Smooth muscle cell (in vitro differentiated cells): Measurements from ENCODE around the gene RELA. TPM values are rescaled to one million over a fixed set of nuclear protein-coding genes. Genes with fewer than 3 reads are reported as not detected.

Source experiments
- DNase-seq: peaks from one replicate; lab custom pipeline; 2025; ENCODE audit not compliant: unreplicated experiment; lab: John Stamatoyannopoulos, UW
- H2AFZ ChIP-seq: fragments of 200-600 bp; sonication (generic); 2 replicates; pipeline ENCODE4 v1.6.0; 2016; ENCODE audit warnings: antibody characterized with exemption, low read depth, mild to moderate bottlenecking
- H3F3A ChIP-seq: fragments of 200-600 bp; sonication (generic); 2 replicates; pipeline ENCODE4 v1.6.0; 2017; ENCODE audit warnings: antibody characterized with exemption, low read depth
- H3K27ac ChIP-seq: fragments of 200-600 bp; sonication (generic); 2 replicates; pipeline ENCODE4 v1.5.1; 2016; ENCODE audit warnings: low read depth, mild to moderate bottlenecking
- H3K27me3 ChIP-seq: fragments of 200-600 bp; sonication (generic); 2 replicates; pipeline ENCODE4 v1.6.1; 2016; ENCODE audit warnings: low read depth, mild to moderate bottlenecking
- H3K36me3 ChIP-seq: fragments of 200-600 bp; sonication (generic); 2 replicates; pipeline ENCODE4 v1.5.1; 2016; ENCODE audit warnings: low read depth
- H3K4me1 ChIP-seq: fragments of 200-600 bp; sonication (generic); 2 replicates; pipeline ENCODE4 v1.5.1; 2016; ENCODE audit warnings: low read depth
- H3K4me2 ChIP-seq: fragments of 200-600 bp; sonication (generic); 2 replicates; pipeline ENCODE4 v1.6.0; 2016; ENCODE audit warnings: mild to moderate bottlenecking
- H3K4me3 ChIP-seq: fragments of 200-600 bp; sonication (generic); 2 replicates; pipeline ENCODE4 v1.5.1; 2016; ENCODE audit warnings: mild to moderate bottlenecking
- H3K79me2 ChIP-seq: fragments of 200-600 bp; sonication (generic); 2 replicates; pipeline ENCODE4 v1.6.0; 2016; ENCODE audit warnings: low read depth, mild to moderate bottlenecking
- H3K9ac ChIP-seq: fragments of 200-600 bp; sonication (generic); 2 replicates; pipeline ENCODE4 v1.6.0; 2016; ENCODE audit warnings: low read depth
- H3K9me3 ChIP-seq: fragments of 200-600 bp; sonication (generic); replicated peaks from 2 replicates; pipeline ENCODE4 v1.5.1; 2016; ENCODE audit warnings: low read depth
- H4K20me1 ChIP-seq: fragments of 200-600 bp; sonication (generic); 2 replicates; pipeline ENCODE4 v1.6.0; 2016; ENCODE audit warnings: low read depth
- CTCF ChIP-seq: fragments of 200-600 bp; sonication (generic); IDR thresholded peaks from 2 replicates; pipeline ENCODE4 v1.5.1; 2017; ENCODE audit warnings: borderline replicate concordance, mild to moderate bottlenecking, antibody characterized with exemption; ENCODE audit not compliant: insufficient read depth, poor library complexity, severe bottlenecking
- WGBS: methylation state at CpG from one replicate; pipeline ENCODE4 v1.1.7; 2016; ENCODE audit warnings: low lambda C conversion rate; 5-methylcytosine and 5-hydroxymethylcytosine counted together
- polyA plus RNA-seq: library from polyadenylated mRNA; unstranded; fragments of >200 nt; fragmentation: Nextera tagmentation; extraction: Ambion mirVana; gene quantifications from 2 replicates; pipeline ENCODE4 v1.2.1, GENCODE V29; 2016
- total RNA-seq: library from RNA; depleted of rRNA; stranded (reverse); fragments of >200 nt; gene quantifications from 2 replicates; pipeline ENCODE4 v1.2.3, GENCODE V29; 2014

RELA gene
- total RNA-seq (41.7 and 48.1 TPM in 2 replicates), polyA plus RNA-seq (82.8 and 98.4 TPM in 2 replicates)

GRCh38 chr11:65662799-65663638 is at the start of gene RELA:
Gene RELA, minus strand, starts transcription at chr11:65662916. Its CDS starts 84 bp downstream, at chr11:65662832.
- 1% methylated on average over 90 of the region's 91 CpGs for WGBS
- H3K9me3 ChIP-seq = no peaks in the 10 kb centered on the region
- peak; percentile 89 for DNase-seq
- peak within 1 kb of the TSS; percentile 85 for H3K4me3 ChIP-seq
- H4K20me1 ChIP-seq = peaks cover 11% of the 10 kb centered on the region
- H2AFZ ChIP-seq = peak within 1 kb of the TSS; percentile 90
- H3K79me2 ChIP-seq = peaks cover 29% of the 10 kb centered on the region
- no peaks in the 10 kb centered on the region for H3K27me3 ChIP-seq
- peaks cover 16% of the 10 kb centered on the region for H3K4me1 ChIP-seq
- H3K27ac ChIP-seq = peak within 1 kb of the TSS; percentile 100
- TF ChIP-seq CTCF = no peak
- H3K4me2 ChIP-seq = peak within 1 kb of the TSS; percentile 100
- H3K36me3 ChIP-seq = no peaks in the 10 kb centered on the region
- H3K9ac ChIP-seq = peak within 1 kb of the TSS; percentile 98
- H3F3A ChIP-seq = peaks cover 7% of the 10 kb centered on the region

- H3K4me2 ChIP-seq = peak within 1 kb of the TSS; percentile 82
- no peaks in the 10 kb centered on the region for H4K20me1 ChIP-seq
- WGBS = 2% methylated on average over 54 of the region's 65 CpGs
- peak within 1 kb of the TSS; percentile 84 for H2AFZ ChIP-seq
- H3K27me3 ChIP-seq = no peaks in the 10 kb centered on the region
- peak; percentile 100 for DNase-seq
- no peaks in the 10 kb centered on the region for H3F3A ChIP-seq
- no peaks in the 10 kb centered on the region for H3K36me3 ChIP-seq
- peak within 1 kb of the TSS; percentile 98 for H3K27ac ChIP-seq
- H3K79me2 ChIP-seq = no peaks in the 10 kb centered on the region
- H3K4me1 ChIP-seq = no peaks in the 10 kb centered on the region
- H3K9ac ChIP-seq = peak within 1 kb of the TSS; percentile 94
- H3K4me3 ChIP-seq = peak within 1 kb of the TSS; percentile 63
- peak; percentile 90 for TF ChIP-seq CTCF
- no peaks in the 10 kb centered on the region for H3K9me3 ChIP-seq
Observed at GRCh38 chr11:65711785-65712632, 49.3 kb upstream of the RELA start, which contains the start of gene KAT5. Gene KAT5, plus strand, starts transcription at chr11:65712252. Its CDS starts 16 bp downstream, at chr11:65712268.

GRCh38 chr11:65710421-65710820 is 47.7 kb upstream of the RELA start:
- Histone ChIP-seq H3K9me3 (no peaks in the 10 kb centered on the region), H3K9ac (no peak overlapping the region), H3K4me3 (no peak overlapping the region), H3K27ac (no peak overlapping the region), H3K27me3 (no peaks in the 10 kb centered on the region), H3K79me2 (no peaks in the 10 kb centered on the region), H3K36me3 (no peaks in the 10 kb centered on the region), H2AFZ (no peak overlapping the region), H3K4me1 (no peaks in the 10 kb centered on the region), H4K20me1 (no peaks in the 10 kb centered on the region), H3F3A (no peaks in the 10 kb centered on the region), H3K4me2 (no peak overlapping the region)
- TF ChIP-seq CTCF = no peak
- WGBS = 96% methylated on average over 3 of the region's 3 CpGs
- DNase-seq = no peak
